Large intestine (tissue), 3 donors: ENCODE measurements around the gene KANK4. TPM values are rescaled to one million over a fixed set of nuclear protein-coding genes. Genes with fewer than 3 reads are reported as not detected.
"Not testable (repeated sequence)": the region's sequence is repeated elsewhere in the genome, so short reads cannot be mapped to it uniquely, and the experiment has no call there.

Source experiments
- DNase-seq, 2 donors: peaks; one replicate each; pipeline versions ENCODE4 v3.0.0 to v3.0.0-alpha.2; 2013
- H3K27ac ChIP-seq: one replicate; pipeline ENCODE4 v1.5.1; 2013; ENCODE audit warnings: low read length
- H3K27me3 ChIP-seq: 2 replicates; pipeline ENCODE4 v1.6.1; 2013; ENCODE audit warnings: low read length; ENCODE audit not compliant: control insufficient read depth, insufficient read depth
- H3K36me3 ChIP-seq: 2 replicates; pipeline ENCODE4 v1.6.1; 2013; ENCODE audit warnings: low read length; ENCODE audit not compliant: control insufficient read depth, insufficient read depth
- H3K4me1 ChIP-seq: one replicate; pipeline ENCODE4 v1.6.1; 2013; ENCODE audit warnings: low read length; ENCODE audit not compliant: control insufficient read depth, insufficient read depth
- H3K4me3 ChIP-seq: one replicate; pipeline ENCODE4 v1.5.1; 2013; ENCODE audit warnings: low read length
- H3K9me3 ChIP-seq: one replicate; pipeline ENCODE4 v1.6.1; 2013; ENCODE audit warnings: mild to moderate bottlenecking, low read depth, low read length, moderate library complexity; ENCODE audit not compliant: control insufficient read depth
- WGBS: methylation state at CpG from one replicate; pipeline ENCODE4 v1.1.5; 2013; ENCODE audit warnings: low lambda C conversion rate; ENCODE audit not compliant: insufficient coverage; 5-methylcytosine and 5-hydroxymethylcytosine counted together
- polyA plus RNA-seq: library from polyadenylated mRNA; unstranded; fragments of 120-200 nt; gene quantifications from one replicate; pipeline ENCODE4 v1.2.1, GENCODE V29; 2013

The KANK4 gene
- polyA plus RNA-seq, 1 donor = 4.1 TPM

GRCh38 chr1:62239652-62240403 is 79.4 kb downstream of the KANK4 start:
- WGBS = no CpG with 5 or more reads among the region's 3 CpGs
- not testable (repeated sequence) for H3K36me3 ChIP-seq, H3K27ac ChIP-seq, H3K4me1 ChIP-seq, DNase-seq, H3K27me3 ChIP-seq, H3K4me3 ChIP-seq, H3K9me3 ChIP-seq

- Histone ChIP-seq H3K36me3 (no peaks in the 10 kb centered on the region), H3K4me3 (no peak overlapping the region), H3K4me1 (no peaks in the 10 kb centered on the region), H3K27me3 (no peaks in the 10 kb centered on the region), H3K27ac (no peak overlapping the region), H3K9me3 (no peaks in the 10 kb centered on the region)
- no peak for DNase-seq
- WGBS = no CpG with 5 or more reads among the region's 9 CpGs
Observed at GRCh38 chr1:62238507-62238906, 80.7 kb downstream of the KANK4 start.

GRCh38 chr1:62237950-62238374 is 81.3 kb downstream of the KANK4 start:
- H3K27me3 ChIP-seq = no peaks in the 10 kb centered on the region
- no peaks in the 10 kb centered on the region for H3K9me3 ChIP-seq
- H3K36me3 ChIP-seq = no peaks in the 10 kb centered on the region
- H3K4me3 ChIP-seq = no peak overlapping the region
- no peak overlapping the region for H3K27ac ChIP-seq
- no peak for DNase-seq
- WGBS = no CpG with 5 or more reads among the region's 8 CpGs
- no peaks in the 10 kb centered on the region for H3K4me1 ChIP-seq

- H3K9me3 ChIP-seq = no peaks in the 10 kb centered on the region
- no peak for DNase-seq
- H3K36me3 ChIP-seq = no peaks in the 10 kb centered on the region
- H3K27me3 ChIP-seq = no peaks in the 10 kb centered on the region
- WGBS = no CpG with 5 or more reads among the region's 4 CpGs
- no peak overlapping the region for H3K27ac ChIP-seq
- H3K4me3 ChIP-seq = no peak overlapping the region
- no peaks in the 10 kb centered on the region for H3K4me1 ChIP-seq
Observed at GRCh38 chr1:62237361-62237760, 81.9 kb downstream of the KANK4 start.

GRCh38 chr1:62235576-62235975 is 83.7 kb downstream of the KANK4 start:
- WGBS = no CpG with 5 or more reads among the region's 2 CpGs
- no peaks in the 10 kb centered on the region for H3K36me3 ChIP-seq
- no peak overlapping the region for H3K27ac ChIP-seq
- no peak overlapping the region for H3K4me3 ChIP-seq
- DNase-seq = no peak
- no peaks in the 10 kb centered on the region for H3K9me3 ChIP-seq
- H3K27me3 ChIP-seq = no peaks in the 10 kb centered on the region
- H3K4me1 ChIP-seq = no peaks in the 10 kb centered on the region

GRCh38 chr1:62234688-62235087 is 84.5 kb downstream of the KANK4 start:
- no peak for DNase-seq
- no peaks in the 10 kb centered on the region for H3K9me3 ChIP-seq
- H3K27me3 ChIP-seq = no peaks in the 10 kb centered on the region
- H3K4me3 ChIP-seq = no peak overlapping the region
- H3K27ac ChIP-seq = no peak overlapping the region
- no peaks in the 10 kb centered on the region for H3K4me1 ChIP-seq
- H3K36me3 ChIP-seq = no peaks in the 10 kb centered on the region
- WGBS = no CpG with 5 or more reads among the region's 6 CpGs

GRCh38 chr1:62233926-62234450 is 85.2 kb downstream of the KANK4 start:
- Histone ChIP-seq H3K4me3 (no peak overlapping the region), H3K27ac (no peak overlapping the region), H3K36me3 (no peaks in the 10 kb centered on the region), H3K9me3 (no peaks in the 10 kb centered on the region), H3K4me1 (no peaks in the 10 kb centered on the region), H3K27me3 (no peaks in the 10 kb centered on the region)
- DNase-seq = no peak
- 100% methylated on average over 1 of the region's 7 CpGs for WGBS

- no peaks in the 10 kb centered on the region for H3K4me1 ChIP-seq
- H3K36me3 ChIP-seq = no peaks in the 10 kb centered on the region
- no peak overlapping the region for H3K27ac ChIP-seq
- WGBS = 100% methylated on average over 1 of the region's 14 CpGs
- H3K4me3 ChIP-seq = no peak overlapping the region
- no peaks in the 10 kb centered on the region for H3K27me3 ChIP-seq
- no peaks in the 10 kb centered on the region for H3K9me3 ChIP-seq
- DNase-seq = no peak
Observed at GRCh38 chr1:62232871-62233278, 86.4 kb downstream of the KANK4 start.

- Histone ChIP-seq H3K4me1 (no peaks in the 10 kb centered on the region), H3K27me3 (no peaks in the 10 kb centered on the region), H3K4me3 (no peak overlapping the region), H3K27ac (no peak overlapping the region), H3K36me3 (no peaks in the 10 kb centered on the region), H3K9me3 (no peaks in the 10 kb centered on the region)
- DNase-seq = no peak
- WGBS = 93% methylated on average over 2 of the region's 5 CpGs
Observed at GRCh38 chr1:62230718-62231117, 88.5 kb downstream of the KANK4 start.

GRCh38 chr1:62229932-62230331 is 89.3 kb downstream of the KANK4 start:
- H3K9me3 ChIP-seq = no peaks in the 10 kb centered on the region
- no peak overlapping the region for H3K27ac ChIP-seq
- H3K4me1 ChIP-seq = no peaks in the 10 kb centered on the region
- no CpG with 5 or more reads among the region's 2 CpGs for WGBS
- H3K36me3 ChIP-seq = no peaks in the 10 kb centered on the region
- DNase-seq = no peak
- H3K27me3 ChIP-seq = no peaks in the 10 kb centered on the region
- no peak overlapping the region for H3K4me3 ChIP-seq

GRCh38 chr1:62229468-62229867 is 89.8 kb downstream of the KANK4 start:
- Histone ChIP-seq H3K27me3 (no peaks in the 10 kb centered on the region), H3K27ac (no peak overlapping the region), H3K9me3 (no peaks in the 10 kb centered on the region), H3K4me1 (no peaks in the 10 kb centered on the region), H3K4me3 (no peak overlapping the region), H3K36me3 (no peaks in the 10 kb centered on the region)
- no peak for DNase-seq
- 67% methylated on average over 1 of the region's 3 CpGs for WGBS
